CD4-positive, alpha-beta T cell (primary cell): ENCODE results near the gene OAS2. TPM values are rescaled to one million over a fixed set of nuclear protein-coding genes. Genes with fewer than 3 reads are reported as not detected.

Experiments used
- ATAC-seq: fragments of 200-7000 bp; cut with Tn5 transposase; one replicate; pipeline ENCODE4 v1.10.0; 2022; ENCODE audit warnings: mild to moderate bottlenecking; ENCODE audit not compliant: poor library complexity
- CTCF ChIA-PET: fragments of 350-600 bp; sonication (Branson Sonifier 250); formaldehyde crosslinking; loops from one replicate; lab custom pipeline; 2021; ENCODE audit warnings: antibody characterized with exemption, inconsistent platforms; lab: Charles Lee
- POLR2A ChIA-PET: fragments of 350-600 bp; sonication (Branson Sonifier 250); formaldehyde crosslinking; loops from one replicate; lab custom pipeline; 2021; ENCODE audit warnings: antibody characterized with exemption, inconsistent platforms; lab: Charles Lee
- DNase-seq, 14 experiments: peaks; one replicate each; pipeline ENCODE4 v3.0.0-alpha.2; 2013 to 2020; ENCODE audit warnings: mixed read lengths in 2 of 14
- H3K27ac ChIP-seq, 2 donors: one replicate each; pipeline versions ENCODE4 v1.5.1 to v1.7.0; 2013; ENCODE audit warnings: low read length in 2 of 2, low read depth in 1 of 2, mild to moderate bottlenecking in 1 of 2
- H3K27me3 ChIP-seq, 2 experiments: 1 replicate in 1 of 2; 2 replicates in 1 of 2; pipeline versions ENCODE4 v1.6.1 to v1.7.0; 2013; ENCODE audit warnings: low read length in 2 of 2, control low read depth in 1 of 2, mild to moderate bottlenecking in 1 of 2, moderate library complexity in 1 of 2; ENCODE audit not compliant: insufficient read depth in 2 of 2, control insufficient read depth in 1 of 2
- H3K36me3 ChIP-seq: one replicate; pipeline ENCODE4 v1.6.1; 2013; ENCODE audit warnings: low read length, control low read depth; ENCODE audit not compliant: insufficient read depth
- H3K4me1 ChIP-seq: one replicate; pipeline ENCODE4 v1.6.1; 2013; ENCODE audit warnings: low read length, control low read depth; ENCODE audit not compliant: insufficient read depth
- H3K4me3 ChIP-seq: one replicate; pipeline ENCODE4 v1.5.1; 2013; ENCODE audit warnings: mild to moderate bottlenecking, low read length, moderate library complexity
- H3K9me3 ChIP-seq, 2 experiments: 1 replicate in 1 of 2; 2 replicates in 1 of 2; pipeline versions ENCODE4 v1.6.1 to v1.7.0; 2013; ENCODE audit warnings: low read length in 2 of 2, mild to moderate bottlenecking in 2 of 2, control low read depth in 1 of 2, moderate library complexity in 1 of 2; ENCODE audit not compliant: control insufficient read depth in 1 of 2, insufficient read depth in 1 of 2
- H3K27ac Mint-ChIP-seq: one replicate; pipeline ENCODE4 v1.8.0; 2020; ENCODE audit warnings: mixed read lengths
- H3K27me3 Mint-ChIP-seq: one replicate; pipeline ENCODE4 v1.8.0; 2021; ENCODE audit warnings: mixed read lengths
- H3K36me3 Mint-ChIP-seq: one replicate; pipeline ENCODE4 v1.8.0; 2021; ENCODE audit warnings: low read depth, mixed read lengths
- H3K4me1 Mint-ChIP-seq: one replicate; pipeline ENCODE4 v1.8.0; 2021; ENCODE audit warnings: low read depth, mixed read lengths
- H3K4me3 Mint-ChIP-seq: one replicate; pipeline ENCODE4 v1.8.0; 2020; ENCODE audit warnings: mild to moderate bottlenecking, mixed read lengths
- H3K9me3 Mint-ChIP-seq: one replicate; pipeline ENCODE4 v1.8.0; 2020; ENCODE audit warnings: mixed read lengths
- intact Hi-C, 2 experiments: fragments of 100-400 bp; cut with DNase I in 1 of 2; cut with micrococcal nuclease in 1 of 2; formaldehyde crosslinking; loops; one replicate each; pipeline versions ENCODE4 v1.15.1 to v1.9.0; 2023 to 2025; cut with DNase I, micrococcal nuclease
- total RNA-seq, 174 experiments: library from RNA in 2 of 174; stranded (reverse) in 2 of 174; gene quantifications; one replicate each; pipeline ENCODE4 v1.2.3 and lab custom pipeline; 2021 to 2026
- TF ChIP-seq, protein P1 (sequence below): fragments of 200-600 bp; IDR thresholded peaks from one replicate; pipeline ENCODE4 v1.8.0; 2022; ENCODE audit warnings: antibody characterized with exemption, mild to moderate bottlenecking

The OAS2 gene
- total RNA-seq, 2 experiments from 2014 or later, result 15.0 to 16.2 TPM

DNA sequence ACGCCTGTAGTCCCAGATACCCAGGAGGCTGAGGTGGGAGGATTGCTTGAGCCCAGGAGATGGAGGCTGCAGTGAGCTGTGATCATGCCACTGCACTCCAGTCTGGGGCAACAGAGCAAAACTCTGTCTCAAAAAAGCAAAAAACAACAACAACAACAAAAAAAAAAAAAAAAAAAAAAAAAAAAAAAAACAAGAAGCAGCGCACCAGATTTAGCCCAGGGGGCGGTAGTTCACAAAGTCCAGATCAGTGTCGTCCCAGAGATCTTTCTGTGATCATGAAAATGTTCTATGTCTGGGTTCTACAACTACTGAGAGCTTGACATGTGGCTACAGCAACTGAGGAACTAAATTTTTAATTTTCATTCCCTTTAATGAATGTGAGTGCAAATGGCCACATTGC, 27.4 kb downstream of the OAS2 start:
- no peaks in the 10 kb centered on the region for H3K4me1 ChIP-seq
- no peaks in the 10 kb centered on the region for H3K27me3 ChIP-seq
- no peak overlapping the region for H3K4me3 ChIP-seq
- Mint-ChIP-seq H3K9me3 (no peaks in the 10 kb centered on the region), H3K27me3 (no peaks in the 10 kb centered on the region), H3K4me1 (no peaks in the 10 kb centered on the region), H3K4me3 (no peak overlapping the region), H3K27ac (no peak overlapping the region), H3K36me3 (peaks cover 97% of the 10 kb centered on the region)
- no peak overlapping the region for H3K27ac ChIP-seq
- intact Hi-C loops, result no loop called here
- POLR2A ChIA-PET, result interaction anchor here (2.3 kb wide), 1 partner anchor 28 kb away, joined by 8 read pairs; the partner anchor contains the start of gene OAS2
- H3K36me3 ChIP-seq, result peaks cover 96% of the 10 kb centered on the region
- CTCF ChIA-PET, result no interaction called here
- TF ChIP-seq, protein P1, sequence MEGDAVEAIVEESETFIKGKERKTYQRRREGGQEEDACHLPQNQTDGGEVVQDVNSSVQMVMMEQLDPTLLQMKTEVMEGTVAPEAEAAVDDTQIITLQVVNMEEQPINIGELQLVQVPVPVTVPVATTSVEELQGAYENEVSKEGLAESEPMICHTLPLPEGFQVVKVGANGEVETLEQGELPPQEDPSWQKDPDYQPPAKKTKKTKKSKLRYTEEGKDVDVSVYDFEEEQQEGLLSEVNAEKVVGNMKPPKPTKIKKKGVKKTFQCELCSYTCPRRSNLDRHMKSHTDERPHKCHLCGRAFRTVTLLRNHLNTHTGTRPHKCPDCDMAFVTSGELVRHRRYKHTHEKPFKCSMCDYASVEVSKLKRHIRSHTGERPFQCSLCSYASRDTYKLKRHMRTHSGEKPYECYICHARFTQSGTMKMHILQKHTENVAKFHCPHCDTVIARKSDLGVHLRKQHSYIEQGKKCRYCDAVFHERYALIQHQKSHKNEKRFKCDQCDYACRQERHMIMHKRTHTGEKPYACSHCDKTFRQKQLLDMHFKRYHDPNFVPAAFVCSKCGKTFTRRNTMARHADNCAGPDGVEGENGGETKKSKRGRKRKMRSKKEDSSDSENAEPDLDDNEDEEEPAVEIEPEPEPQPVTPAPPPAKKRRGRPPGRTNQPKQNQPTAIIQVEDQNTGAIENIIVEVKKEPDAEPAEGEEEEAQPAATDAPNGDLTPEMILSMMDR, result peak; percentile 20
- ATAC-seq, result no peak
- no peak for DNase-seq
- H3K9me3 ChIP-seq, result peaks cover 0 to 5% of the 10 kb centered on the region in 2 experiments

DNA sequence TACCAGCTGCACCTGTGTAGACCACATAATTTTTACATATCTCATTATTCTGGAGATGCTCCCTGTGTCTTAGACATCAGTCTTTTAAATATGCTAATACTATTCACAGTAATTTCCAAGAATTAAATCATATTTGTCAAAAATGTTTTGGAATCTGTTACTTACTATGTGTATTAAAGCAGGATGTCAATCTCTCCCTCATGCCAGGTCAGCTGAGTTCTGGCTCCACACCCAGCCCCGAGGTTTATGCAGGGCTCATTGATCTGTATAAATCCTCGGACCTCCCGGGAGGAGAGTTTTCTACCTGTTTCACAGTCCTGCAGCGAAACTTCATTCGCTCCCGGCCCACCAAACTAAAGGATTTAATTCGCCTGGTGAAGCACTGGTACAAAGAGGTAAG, 27.9 kb downstream of the OAS2 start:
- Mint-ChIP-seq H3K27me3 (no peaks in the 10 kb centered on the region), H3K4me1 (no peaks in the 10 kb centered on the region), H3K4me3 (no peak overlapping the region), H3K36me3 (peaks cover 97% of the 10 kb centered on the region), H3K9me3 (no peaks in the 10 kb centered on the region), H3K27ac (no peak overlapping the region)
- Histone ChIP-seq H3K9me3 (peaks cover 0 to 10% of the 10 kb centered on the region in 2 experiments), H3K27me3 (no peaks in the 10 kb centered on the region), H3K4me1 (no peaks in the 10 kb centered on the region), H3K36me3 (peaks cover 98% of the 10 kb centered on the region), H3K27ac (no peak overlapping the region), H3K4me3 (no peak overlapping the region)
- ChIA-PET POLR2A (interaction anchor here (2.3 kb wide), 1 partner anchor 28 kb away, joined by 8 read pairs; the partner anchor contains the start of gene OAS2), CTCF (no interaction called here)
- TF ChIP-seq, protein P1, result no peak
- ATAC-seq, result no peak
- no peak for DNase-seq
- intact Hi-C loops, result no loop called here

DNA sequence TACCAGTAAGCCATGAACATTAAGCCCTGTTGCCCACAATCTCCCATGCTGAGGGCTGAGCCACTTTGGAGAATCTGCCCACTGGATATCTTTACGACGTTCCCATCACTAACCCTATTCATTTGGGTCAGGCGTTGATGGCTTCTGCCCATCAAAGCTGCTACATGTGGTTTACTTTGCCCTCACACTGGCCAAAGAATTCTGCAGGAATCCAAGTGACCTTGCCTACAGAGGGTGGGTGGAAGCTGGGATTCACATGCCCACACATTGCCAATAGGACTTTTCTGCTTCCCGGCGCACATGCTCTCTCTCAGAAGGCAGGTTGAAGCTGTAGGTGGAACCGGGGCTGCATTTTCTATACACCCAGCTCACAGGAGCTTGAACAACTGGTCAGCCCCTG, 28.3 kb downstream of the OAS2 start:
- Mint-ChIP-seq H3K36me3 (peaks cover 97% of the 10 kb centered on the region), H3K4me3 (no peak overlapping the region), H3K4me1 (no peaks in the 10 kb centered on the region), H3K9me3 (no peaks in the 10 kb centered on the region), H3K27me3 (no peaks in the 10 kb centered on the region), H3K27ac (no peak overlapping the region)
- peaks cover 0 to 14% of the 10 kb centered on the region in 2 experiments for H3K9me3 ChIP-seq
- peaks cover 99% of the 10 kb centered on the region for H3K36me3 ChIP-seq
- CTCF ChIA-PET, result interaction anchor here (0.7 kb wide), 1 partner anchor 167 kb away, joined by 3 read pairs; no protein-coding TSS in a partner anchor
- no peak for ATAC-seq
- H3K27ac ChIP-seq, result no peak overlapping the region
- H3K4me3 ChIP-seq, result no peak overlapping the region
- no peaks in the 10 kb centered on the region for H3K27me3 ChIP-seq
- POLR2A ChIA-PET, result interaction anchor here (2.3 kb wide), 1 partner anchor 28 kb away, joined by 8 read pairs; the partner anchor contains the start of gene OAS2
- DNase-seq, result no peak
- intact Hi-C loops, result no loop called here
- TF ChIP-seq, protein P1, result no peak
- H3K4me1 ChIP-seq, result no peaks in the 10 kb centered on the region
